Activated naive CD8-positive, alpha-beta T cell treated with anti-CD3 and anti-CD28 coated beads for 36 hours (primary cell): ENCODE measurements around the gene TMEM52. TPM values are rescaled to one million over a fixed set of nuclear protein-coding genes. Genes with fewer than 3 reads are reported as not detected.

Source experiments
- DNase-seq: peaks from one replicate; pipeline ENCODE4 v3.0.0; 2021
- H3K27ac Mint-ChIP-seq: one replicate; pipeline ENCODE4 v1.8.0; 2022; ENCODE audit warnings: mild to moderate bottlenecking, moderate library complexity, mixed read lengths
- H3K27me3 Mint-ChIP-seq: one replicate; pipeline ENCODE4 v1.8.0; 2022; ENCODE audit warnings: mild to moderate bottlenecking, mixed read lengths
- H3K36me3 Mint-ChIP-seq: one replicate; pipeline ENCODE4 v1.8.0; 2021; ENCODE audit warnings: mild to moderate bottlenecking, mixed read lengths
- H3K4me1 Mint-ChIP-seq: one replicate; pipeline ENCODE4 v1.8.0; 2021; ENCODE audit warnings: mixed read lengths
- H3K4me3 Mint-ChIP-seq: one replicate; pipeline ENCODE4 v1.8.0; 2022; ENCODE audit warnings: mild to moderate bottlenecking, moderate library complexity, mixed read lengths
- H3K9me3 Mint-ChIP-seq: one replicate; pipeline ENCODE4 v1.8.0; 2022; ENCODE audit warnings: mixed read lengths
- total RNA-seq, 2 experiments: library from RNA; stranded (reverse); gene quantifications; one replicate each; pipeline ENCODE4 v1.2.3, GENCODE V29; 2021

The TMEM52 gene
- total RNA-seq, 2 experiments from 2014 or later, result 2.4 to 2.7 TPM

DNA sequence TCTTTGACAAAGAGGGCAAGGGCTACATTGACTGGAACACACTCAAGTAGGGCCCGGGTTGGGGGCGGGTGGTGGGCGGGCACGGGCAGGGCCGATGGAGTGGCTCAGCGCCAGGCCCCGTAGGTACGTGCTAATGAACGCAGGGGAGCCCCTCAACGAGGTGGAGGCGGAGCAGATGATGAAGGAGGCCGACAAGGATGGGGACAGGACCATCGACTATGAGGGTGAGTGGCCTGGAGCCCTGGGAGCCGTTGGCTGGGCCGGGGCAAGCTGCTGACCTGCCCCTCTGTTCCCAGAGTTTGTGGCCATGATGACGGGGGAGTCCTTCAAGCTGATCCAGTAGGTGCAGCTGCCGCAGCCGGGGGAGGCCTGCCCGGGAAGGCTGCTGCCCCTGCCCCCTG is 2.2 kb downstream of the TMEM52 start:
- no peaks in the 10 kb centered on the region for H3K9me3 Mint-ChIP-seq
- no peak overlapping the region for H3K4me3 Mint-ChIP-seq
- no peaks in the 10 kb centered on the region for H3K27me3 Mint-ChIP-seq
- no peak for DNase-seq
- H3K4me1 Mint-ChIP-seq, result peaks cover 3% of the 10 kb centered on the region
- no peak overlapping the region for H3K27ac Mint-ChIP-seq
- no peaks in the 10 kb centered on the region for H3K36me3 Mint-ChIP-seq

DNA sequence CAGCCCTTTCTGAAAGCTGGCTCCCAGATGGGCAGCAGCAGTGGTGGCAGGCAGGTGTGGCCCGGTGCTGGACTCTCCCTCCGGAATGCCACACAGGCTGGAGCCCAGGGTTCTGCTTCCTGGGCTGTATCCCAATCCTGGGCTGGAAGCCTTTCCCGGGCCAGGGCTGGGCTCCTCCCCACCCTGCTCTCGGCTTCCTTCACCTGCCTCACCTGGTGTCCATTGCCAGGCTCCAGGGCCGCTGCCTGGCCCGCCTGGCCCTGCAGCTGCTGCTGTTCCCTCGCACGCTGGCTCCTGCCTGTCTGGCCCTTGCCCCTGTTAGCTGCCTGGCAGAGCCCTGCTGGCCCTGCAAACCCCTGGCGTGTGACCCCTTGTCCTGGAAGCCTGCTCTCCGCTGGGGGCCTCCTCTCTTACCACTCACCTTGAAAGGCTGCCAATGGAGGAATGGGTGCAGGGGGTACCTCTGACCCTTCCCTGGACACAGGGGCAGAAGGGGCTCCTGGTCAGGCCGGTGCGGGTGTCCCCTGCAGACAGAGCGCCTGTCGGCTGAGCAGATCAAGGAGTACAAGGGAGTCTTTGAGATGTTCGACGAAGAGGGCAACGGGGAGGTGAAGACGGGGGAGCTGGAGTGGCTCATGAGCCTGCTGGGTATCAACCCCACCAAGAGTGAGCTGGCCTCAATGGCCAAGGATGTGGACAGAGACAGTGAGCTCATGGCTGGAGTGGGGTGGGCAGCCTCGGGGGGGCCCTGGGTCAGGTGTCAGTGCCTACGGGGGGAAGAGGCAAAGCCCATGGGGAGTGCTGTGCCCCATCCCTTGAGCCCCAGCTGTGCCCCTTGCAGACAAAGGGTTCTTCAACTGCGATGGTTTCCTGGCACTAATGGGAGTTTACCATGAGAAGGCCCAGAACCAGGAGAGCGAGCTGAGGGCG is 2.9 kb downstream of the TMEM52 start:
- Mint-ChIP-seq H3K9me3 (no peaks in the 10 kb centered on the region), H3K36me3 (no peaks in the 10 kb centered on the region), H3K27me3 (no peaks in the 10 kb centered on the region), H3K4me3 (peak overlapping the region; percentile 45), H3K27ac (no peak overlapping the region), H3K4me1 (peaks cover 3% of the 10 kb centered on the region)
- no peak for DNase-seq

DNA sequence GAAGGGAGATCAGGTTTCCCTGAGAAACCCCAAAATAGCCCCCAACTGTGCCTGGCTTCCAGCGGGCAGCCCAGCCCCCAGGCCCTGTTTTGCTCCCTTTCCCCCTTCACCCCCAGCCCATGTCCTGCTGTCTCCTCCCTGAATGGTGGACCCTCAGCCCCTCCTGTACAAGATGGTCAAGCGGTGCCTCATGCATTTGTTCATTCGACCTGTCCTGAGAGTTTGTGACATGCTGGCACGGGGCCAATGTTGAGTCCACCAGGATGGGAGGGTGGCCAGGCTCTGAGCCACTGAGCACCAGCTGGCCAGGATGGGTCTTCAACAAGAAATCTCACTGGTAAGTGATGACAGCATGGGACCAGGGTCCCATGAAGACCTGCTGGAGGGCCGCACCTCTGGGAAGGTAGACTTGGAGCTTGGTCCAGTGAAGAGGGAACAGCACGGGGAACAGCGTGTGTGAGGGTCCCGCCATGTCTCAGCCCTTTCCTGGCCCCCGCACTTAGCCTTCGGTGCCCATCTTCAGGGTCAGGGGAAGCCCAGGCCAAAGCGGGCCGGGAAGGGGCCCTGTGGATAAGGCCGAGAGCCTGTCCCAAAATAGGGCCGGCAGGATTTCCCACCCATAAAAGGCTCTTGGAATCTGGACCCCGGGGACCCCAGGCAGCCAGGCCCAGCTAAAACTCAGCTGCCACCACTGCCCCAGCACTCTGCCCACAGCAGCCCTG is 3.9 kb downstream of the TMEM52 start, which contains the start of gene CALML6:
CALML6 (plus strand) TSS at position 290 of the 722 bp plus-strand sequence; CDS start at position 311, 21 bp downstream.
- Mint-ChIP-seq H3K9me3 (no peaks in the 10 kb centered on the region), H3K36me3 (no peaks in the 10 kb centered on the region), H3K4me3 (no peak within 1 kb of the TSS), H3K4me1 (peaks cover 7% of the 10 kb centered on the region), H3K27ac (no peak within 1 kb of the TSS), H3K27me3 (no peaks in the 10 kb centered on the region)
- no peak for DNase-seq

DNA sequence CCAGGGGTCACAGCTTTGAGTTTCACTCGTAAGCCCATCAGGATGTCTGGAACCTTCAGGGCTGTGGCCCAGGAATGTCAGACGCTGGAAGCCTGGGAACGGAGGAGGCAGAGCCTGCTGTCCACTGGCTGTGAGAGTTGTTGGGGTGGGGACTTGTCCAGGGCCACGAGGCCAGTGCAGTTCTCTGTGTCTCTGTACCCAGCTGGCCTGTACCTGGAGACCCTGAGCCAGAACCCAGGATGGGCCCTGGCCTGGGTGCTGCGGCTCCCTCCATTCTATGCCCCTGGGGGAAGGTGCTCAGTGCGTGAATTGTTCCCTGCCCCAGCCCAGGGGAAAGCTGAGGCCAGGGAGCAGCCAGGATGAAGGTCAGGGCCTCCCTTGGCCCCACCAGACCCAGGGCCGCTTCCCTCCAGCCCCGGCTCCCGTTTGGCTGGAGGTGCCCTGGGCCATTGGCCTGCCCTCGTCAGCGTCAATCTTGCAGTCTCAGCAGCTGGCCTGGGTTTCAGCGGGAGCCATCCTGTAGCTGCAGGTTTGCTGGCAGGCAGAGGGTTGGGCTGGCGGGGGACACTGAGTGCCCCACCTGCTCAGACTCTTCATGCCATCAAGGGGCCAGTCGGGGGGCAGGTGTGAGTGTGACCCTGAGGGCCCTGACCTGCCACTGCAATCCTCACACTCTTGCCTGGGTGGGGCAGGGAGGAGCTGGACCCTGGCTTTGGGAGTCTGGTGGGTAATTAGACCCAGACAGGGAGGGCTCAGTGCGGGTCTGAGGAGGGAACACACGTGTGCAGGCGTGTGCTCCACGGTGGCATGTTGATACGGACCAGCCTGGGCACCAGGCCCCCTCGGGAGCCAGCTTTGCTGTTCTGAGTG is 4.7 kb downstream of the TMEM52 start:
- no peaks in the 10 kb centered on the region for H3K9me3 Mint-ChIP-seq
- no peak overlapping the region for H3K27ac Mint-ChIP-seq
- no peak overlapping the region for H3K4me3 Mint-ChIP-seq
- no peaks in the 10 kb centered on the region for H3K36me3 Mint-ChIP-seq
- no peaks in the 10 kb centered on the region for H3K27me3 Mint-ChIP-seq
- no peak for DNase-seq
- H3K4me1 Mint-ChIP-seq, result peaks cover 6% of the 10 kb centered on the region

DNA sequence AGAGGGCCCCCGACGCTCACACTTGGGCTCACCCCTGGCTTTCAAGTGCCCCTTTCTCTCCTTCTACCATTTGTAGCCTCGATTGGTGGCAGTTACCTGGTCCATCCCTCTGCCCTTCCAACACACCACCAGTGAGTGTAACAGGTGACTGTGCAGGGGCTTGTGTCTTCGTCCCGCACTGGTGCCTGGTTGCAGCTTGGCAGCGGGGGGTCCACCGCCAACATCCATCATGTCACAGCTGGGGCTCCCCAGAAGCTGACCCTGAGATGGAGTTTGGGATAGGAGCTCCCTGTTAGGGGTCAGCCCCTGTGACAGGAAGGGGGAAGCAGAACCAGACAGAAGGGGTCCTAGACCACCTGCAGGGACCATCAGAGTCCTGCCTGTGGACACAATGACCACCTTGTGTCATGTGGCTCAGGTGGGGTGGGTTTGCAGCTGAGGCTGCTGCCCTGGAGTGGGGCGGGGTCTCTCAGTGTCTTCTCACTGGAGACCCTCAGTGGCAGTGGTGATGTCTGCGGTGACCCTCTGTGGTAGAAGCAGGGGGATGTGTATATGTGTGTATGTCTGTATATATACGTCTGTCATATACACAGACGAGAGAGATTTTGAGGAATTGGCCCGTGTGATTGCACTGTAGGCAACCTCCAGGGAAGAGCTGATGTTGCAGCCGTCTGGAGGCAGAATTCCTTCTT is 7.6 kb downstream of the TMEM52 start:
- DNase-seq, result no peak
- Mint-ChIP-seq H3K27me3 (no peaks in the 10 kb centered on the region), H3K4me3 (no peak overlapping the region), H3K4me1 (peaks cover 9% of the 10 kb centered on the region), H3K36me3 (no peaks in the 10 kb centered on the region), H3K9me3 (no peaks in the 10 kb centered on the region), H3K27ac (no peak overlapping the region)

DNA sequence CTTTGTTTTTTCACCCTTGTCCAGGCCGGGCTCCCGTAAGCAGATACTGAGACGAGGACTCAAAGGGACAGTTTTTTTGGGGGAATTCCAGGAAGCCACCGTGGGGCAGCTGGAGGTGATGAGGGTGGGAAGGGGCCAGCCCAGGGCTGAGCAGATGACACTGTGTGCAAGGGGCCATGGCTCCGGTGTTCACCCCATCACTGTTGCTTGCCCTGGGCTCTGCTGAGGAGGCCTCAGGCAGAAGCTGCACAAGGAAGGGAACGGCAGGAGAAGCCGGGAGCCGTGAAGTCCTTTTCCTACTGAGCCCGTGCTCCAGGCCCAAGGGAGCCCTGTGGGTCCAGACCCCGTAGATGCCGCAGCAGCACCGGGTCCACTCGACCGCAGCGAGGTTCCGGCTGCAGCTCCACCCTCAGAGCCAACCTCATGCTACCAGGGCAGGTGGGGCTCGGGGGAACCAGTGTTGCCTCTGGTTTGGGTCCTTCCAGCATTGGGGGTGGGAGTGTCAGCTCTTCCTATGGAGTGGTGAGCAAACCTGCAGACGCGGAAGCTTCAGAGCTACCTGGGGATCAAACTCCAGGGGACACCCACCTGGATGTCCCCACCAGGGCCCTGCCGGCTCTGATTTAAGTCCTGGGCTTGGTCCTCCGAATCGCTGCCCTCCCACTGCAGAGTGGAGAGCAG is 8.3 kb downstream of the TMEM52 start:
- Mint-ChIP-seq H3K4me1 (peaks cover 13% of the 10 kb centered on the region), H3K9me3 (no peaks in the 10 kb centered on the region), H3K36me3 (no peaks in the 10 kb centered on the region), H3K27ac (no peak overlapping the region), H3K27me3 (no peaks in the 10 kb centered on the region), H3K4me3 (peak overlapping the region; percentile 87)
- no peak for DNase-seq

DNA sequence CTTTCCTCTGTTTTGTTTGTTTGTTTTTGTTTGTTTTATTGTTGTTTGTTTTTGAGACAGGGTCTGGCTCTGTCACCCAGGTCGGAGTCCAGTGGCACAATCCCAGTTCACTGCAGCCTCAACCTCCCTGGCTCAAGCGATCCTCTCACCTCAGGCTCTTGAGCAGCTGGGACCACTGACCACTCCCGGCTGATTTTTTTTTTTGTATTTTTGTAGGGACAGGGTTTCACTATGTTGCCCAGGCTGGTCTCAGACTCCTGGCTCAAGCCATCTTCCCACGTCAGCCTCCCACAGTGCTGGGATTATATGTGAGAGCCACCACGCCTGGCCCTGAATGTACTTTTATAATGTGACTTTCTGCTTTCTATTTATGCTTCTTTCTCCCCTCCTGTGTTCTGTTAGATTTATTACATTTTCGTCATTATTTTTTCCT is 9.0 kb downstream of the TMEM52 start:
- no peaks in the 10 kb centered on the region for H3K27me3 Mint-ChIP-seq
- H3K36me3 Mint-ChIP-seq, result no peaks in the 10 kb centered on the region
- peaks cover 13% of the 10 kb centered on the region for H3K4me1 Mint-ChIP-seq
- no peaks in the 10 kb centered on the region for H3K9me3 Mint-ChIP-seq
- peak overlapping the region; percentile 87 for H3K4me3 Mint-ChIP-seq
- no peak for DNase-seq
- peak overlapping the region; percentile 80 for H3K27ac Mint-ChIP-seq

DNA sequence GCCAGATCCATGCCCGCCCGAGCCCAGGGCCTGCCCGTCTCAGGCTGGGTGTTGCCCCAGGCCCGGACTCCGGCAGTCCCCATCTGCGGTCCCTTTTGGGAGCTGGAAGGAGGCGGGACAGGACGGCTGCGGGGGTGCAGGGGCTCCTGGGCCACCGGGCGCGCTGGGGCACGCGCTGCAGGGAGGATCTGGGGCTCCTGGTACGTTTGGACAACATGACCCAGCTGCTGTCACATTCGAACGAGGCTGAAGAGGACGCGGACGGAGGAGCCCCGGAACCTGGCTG is 10.6 kb downstream of the TMEM52 start:
- H3K9me3 Mint-ChIP-seq, result no peaks in the 10 kb centered on the region
- H3K4me1 Mint-ChIP-seq, result peaks cover 13% of the 10 kb centered on the region
- H3K4me3 Mint-ChIP-seq, result peak overlapping the region; percentile 74
- H3K27me3 Mint-ChIP-seq, result no peaks in the 10 kb centered on the region
- DNase-seq, result no peak
- H3K27ac Mint-ChIP-seq, result no peak overlapping the region
- no peaks in the 10 kb centered on the region for H3K36me3 Mint-ChIP-seq

DNA sequence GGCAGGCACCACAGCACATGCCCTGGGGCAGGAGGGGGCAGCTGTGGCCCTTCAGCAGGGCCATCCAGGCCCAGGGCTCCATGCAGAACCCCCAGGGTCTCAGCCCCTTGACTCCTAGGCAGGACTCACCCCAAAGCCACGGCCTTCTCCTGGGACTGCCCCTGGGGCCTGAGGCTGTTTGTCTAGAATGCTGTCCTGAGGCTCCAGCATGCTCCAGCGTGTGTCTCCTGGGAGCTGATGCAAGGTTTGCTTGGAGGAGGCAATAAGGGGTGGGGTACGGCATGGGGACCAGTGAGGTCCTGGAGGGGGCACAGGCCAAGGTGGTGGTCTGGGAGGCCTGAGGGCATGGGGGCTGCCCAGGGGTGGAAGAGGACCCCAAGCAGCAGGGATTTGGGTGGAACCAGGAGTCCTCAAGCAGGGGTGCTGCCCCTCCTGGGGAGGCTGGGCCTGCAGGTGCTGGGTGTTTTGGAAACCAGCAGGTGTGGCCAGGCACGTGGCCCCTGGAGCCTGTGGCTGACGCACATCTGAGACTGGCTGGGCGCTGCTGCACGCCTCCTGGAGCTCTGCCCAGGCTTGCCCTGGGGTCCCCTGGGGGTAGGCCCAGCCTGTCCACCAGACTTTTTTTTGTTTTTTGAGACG is 11.9 kb downstream of the TMEM52 start:
- peaks cover 13% of the 10 kb centered on the region for H3K4me1 Mint-ChIP-seq
- H3K36me3 Mint-ChIP-seq, result no peaks in the 10 kb centered on the region
- DNase-seq, result no peak
- H3K27me3 Mint-ChIP-seq, result no peaks in the 10 kb centered on the region
- no peak overlapping the region for H3K27ac Mint-ChIP-seq
- H3K9me3 Mint-ChIP-seq, result no peaks in the 10 kb centered on the region
- no peak overlapping the region for H3K4me3 Mint-ChIP-seq

DNA sequence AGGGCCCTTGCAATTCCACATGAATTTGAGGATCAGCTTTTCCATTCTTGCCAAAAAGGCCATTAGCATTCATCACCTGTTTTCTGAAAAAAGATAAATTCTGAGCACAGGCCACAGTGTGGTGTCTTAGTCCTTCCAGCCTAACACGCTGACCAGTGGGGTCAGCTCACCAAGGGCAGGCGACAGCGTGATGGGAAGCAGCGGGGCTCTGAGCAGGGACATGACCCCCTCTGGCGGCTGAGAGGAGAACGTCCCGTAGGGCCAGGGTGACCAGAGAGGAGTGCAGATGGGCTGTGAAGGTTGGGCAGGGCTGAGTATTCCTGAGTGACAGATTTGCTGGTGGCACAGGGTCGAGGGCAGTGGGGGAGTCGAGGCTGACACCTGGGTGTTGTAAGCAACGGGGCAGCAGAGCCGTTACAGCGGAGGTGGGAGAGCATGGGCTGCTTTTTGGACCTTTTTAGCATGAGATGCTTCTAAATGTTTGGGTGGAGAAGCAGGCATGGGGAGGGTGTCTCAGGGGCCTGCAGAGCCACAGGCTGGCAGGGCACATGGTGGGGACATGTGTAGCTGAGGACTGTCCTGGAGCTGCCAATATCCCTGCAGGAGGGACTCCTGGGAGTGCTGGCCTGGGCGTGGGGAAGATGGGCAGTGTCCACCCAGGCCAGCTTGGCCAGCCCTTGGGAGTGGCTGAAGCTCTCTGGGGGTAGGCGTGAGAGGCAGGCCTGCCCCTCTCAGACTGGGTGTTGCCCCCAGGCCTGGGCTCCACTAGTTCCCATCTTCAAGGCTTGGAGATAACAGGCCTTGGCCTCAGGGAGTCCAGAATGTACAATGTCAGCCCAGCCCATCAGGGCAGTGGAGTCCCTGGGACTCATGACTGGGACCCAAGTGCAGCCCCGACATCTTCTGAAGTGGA is 12.6 kb downstream of the TMEM52 start:
- H3K27me3 Mint-ChIP-seq, result no peaks in the 10 kb centered on the region
- no peaks in the 10 kb centered on the region for H3K9me3 Mint-ChIP-seq
- peak; percentile 71 for DNase-seq
- peaks cover 13% of the 10 kb centered on the region for H3K4me1 Mint-ChIP-seq
- no peaks in the 10 kb centered on the region for H3K36me3 Mint-ChIP-seq
- peak overlapping the region; percentile 5 for H3K27ac Mint-ChIP-seq
- no peak overlapping the region for H3K4me3 Mint-ChIP-seq

DNA sequence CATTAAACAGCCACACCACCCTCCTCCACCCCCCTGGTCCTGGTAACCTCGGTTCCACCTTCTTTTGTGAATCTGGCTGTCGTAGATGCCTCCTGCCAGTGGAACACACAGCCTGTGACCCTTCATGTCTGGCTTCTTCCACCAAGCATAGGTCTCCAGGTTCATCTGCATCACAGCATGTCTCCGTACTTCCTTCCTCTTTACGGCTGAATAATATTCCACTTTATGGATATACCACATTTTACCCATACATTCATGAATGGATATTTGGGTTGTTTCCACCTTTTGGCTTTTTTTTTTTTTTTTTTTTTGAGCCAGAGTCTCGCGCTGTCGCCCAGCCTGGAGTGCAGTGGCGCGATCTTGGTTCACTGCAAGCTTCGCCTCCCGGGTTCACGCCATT is 15.9 kb downstream of the TMEM52 start:
- Mint-ChIP-seq H3K9me3 (no peaks in the 10 kb centered on the region), H3K27ac (no peak overlapping the region), H3K27me3 (no peaks in the 10 kb centered on the region), H3K4me3 (no peak overlapping the region), H3K36me3 (no peaks in the 10 kb centered on the region), H3K4me1 (peaks cover 8% of the 10 kb centered on the region)
- DNase-seq, result no peak

DNA sequence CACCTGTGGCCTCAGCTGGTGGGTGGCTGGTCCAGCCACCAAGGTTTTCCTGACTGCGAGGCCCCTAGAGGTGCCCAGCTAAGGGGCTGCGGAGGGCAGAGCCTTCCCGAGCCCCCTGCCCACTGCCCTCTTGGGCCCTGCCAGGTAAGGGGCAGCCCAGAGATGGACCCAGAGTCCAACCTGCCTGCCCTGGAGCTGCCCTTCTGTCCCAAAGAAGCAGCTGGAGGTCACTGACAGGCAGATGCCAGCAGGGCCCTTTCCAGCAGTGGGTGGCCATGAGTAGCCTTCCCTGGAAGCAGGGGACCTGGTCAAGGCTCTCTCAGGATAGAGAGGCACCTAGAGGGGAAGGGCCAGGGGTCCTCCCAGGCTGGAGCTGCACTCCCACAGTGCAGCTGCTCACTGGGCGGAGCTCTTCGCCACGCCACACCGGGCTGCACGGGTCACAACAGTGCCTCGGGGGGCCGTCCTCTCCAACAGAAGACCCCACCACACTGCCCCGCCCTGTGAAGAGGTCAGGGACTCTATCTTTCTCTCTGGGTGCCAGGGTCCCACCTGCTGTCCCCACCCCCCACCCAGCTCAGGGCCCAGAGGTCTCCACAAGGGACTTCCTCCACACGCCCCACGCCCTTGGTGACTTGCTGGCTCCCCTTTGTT is 17.3 kb downstream of the TMEM52 start:
- H3K4me3 Mint-ChIP-seq, result no peak overlapping the region
- no peaks in the 10 kb centered on the region for H3K36me3 Mint-ChIP-seq
- no peaks in the 10 kb centered on the region for H3K9me3 Mint-ChIP-seq
- no peak for DNase-seq
- no peaks in the 10 kb centered on the region for H3K27me3 Mint-ChIP-seq
- H3K4me1 Mint-ChIP-seq, result peaks cover 5% of the 10 kb centered on the region
- H3K27ac Mint-ChIP-seq, result no peak overlapping the region
